H1 (cell line): ENCODE results near the gene TBP. TPM values are rescaled to one million over a fixed set of nuclear protein-coding genes. Genes with fewer than 3 reads are reported as not detected.

Experiments used
- CTCF ChIA-PET: fragments of 300-600 bp; sonication (Branson Sonifier 250); formaldehyde crosslinking; loops from one replicate; lab custom pipeline; 2021; ENCODE audit not compliant: partially characterized antibody; lab: Charles Lee
- POLR2A ChIA-PET: fragments of 300-600 bp; sonication (Branson Sonifier 250); formaldehyde crosslinking; loops from one replicate; lab custom pipeline; 2021; ENCODE audit warnings: inconsistent platforms; ENCODE audit not compliant: partially characterized antibody; lab: Charles Lee
- DNase-seq, 2 experiments: peaks; one replicate each; pipeline versions ENCODE4 v3.0.0 to v3.0.0-alpha.2; 2010 to 2022; ENCODE audit warnings: low spot score in 2 of 2, low read depth in 1 of 2, mixed read lengths in 1 of 2
- FAIRE-seq: peaks from 2 replicates; lab custom pipeline; 2011; peaks lifted over from hg19 to GRCh38; lab: Jason Lieb, UNC
- H2AFZ ChIP-seq: 2 replicates; pipeline ENCODE4 v1.8.1; 2012; ENCODE audit warnings: low read length, inconsistent platforms
- H2AK5ac ChIP-seq: 2 replicates; pipeline ENCODE4 v1.6.1; 2013; ENCODE audit warnings: low read depth, low read length
- H2BK120ac ChIP-seq: replicated peaks from 2 replicates; pipeline ENCODE3; 2013; ENCODE audit warnings: low read depth, low read length, inconsistent platforms
- H2BK12ac ChIP-seq: 2 replicates; pipeline ENCODE4 v1.6.1; 2013; ENCODE audit warnings: low read depth, low read length
- H2BK15ac ChIP-seq: 2 replicates; pipeline ENCODE4 v1.6.1; 2013; ENCODE audit warnings: low read length
- H2BK20ac ChIP-seq: 2 replicates; pipeline ENCODE4 v1.6.1; 2013; ENCODE audit warnings: low read length
- H2BK5ac ChIP-seq: 2 replicates; pipeline ENCODE4 v1.6.1; 2013; ENCODE audit warnings: low read depth, low read length
- H3K14ac ChIP-seq: 2 replicates; pipeline ENCODE4 v1.6.1; 2013; ENCODE audit warnings: inconsistent platforms; ENCODE audit not compliant: insufficient read length
- H3K18ac ChIP-seq: 2 replicates; pipeline ENCODE4 v1.6.1; 2013; ENCODE audit warnings: low read length; ENCODE audit errors: extremely low read depth
- H3K23ac ChIP-seq: 2 replicates; pipeline ENCODE4 v1.6.1; 2013; ENCODE audit warnings: inconsistent platforms; ENCODE audit not compliant: insufficient read length
- H3K23me2 ChIP-seq: 2 replicates; pipeline ENCODE4 v1.6.1; 2013; ENCODE audit warnings: low read depth, low read length
- H3K27ac ChIP-seq: 2 replicates; pipeline ENCODE4 v1.6.1; 2011; ENCODE audit warnings: low read depth, low read length, inconsistent platforms
- H3K27me3 ChIP-seq, 4 experiments: replicated peaks in 1 of 4; 1 replicate in 1 of 4; 2 replicates in 3 of 4; pipeline versions ENCODE4 v1.6.1 to v1.8.1; 2011 to 2013; ENCODE audit warnings: low read length in 3 of 4, mild to moderate bottlenecking in 3 of 4, inconsistent platforms in 2 of 4, mixed read lengths in 2 of 4, moderate library complexity in 1 of 4; ENCODE audit not compliant: control insufficient read depth in 3 of 4, insufficient read depth in 3 of 4; ENCODE audit errors: extremely low read depth in 1 of 4
- H3K36me3 ChIP-seq, 4 experiments: 2 replicates each; pipeline versions ENCODE4 v1.6.1 to v1.8.1; 2011 to 2013; ENCODE audit warnings: mild to moderate bottlenecking in 4 of 4, low read length in 3 of 4, moderate library complexity in 2 of 4, control low read depth in 1 of 4, inconsistent platforms in 1 of 4; ENCODE audit not compliant: insufficient read depth in 4 of 4, control insufficient read depth in 2 of 4
- H3K4ac ChIP-seq: replicated peaks from 2 replicates; pipeline ENCODE3; 2013; ENCODE audit warnings: low read length, low read depth, mixed read lengths, inconsistent platforms; ENCODE audit not compliant: insufficient read length
- H3K4me1 ChIP-seq, 4 experiments: replicated peaks in 1 of 4; 1 replicate in 1 of 4; 2 replicates in 3 of 4; pipeline versions ENCODE4 v1.6.1 to v1.8.1; 2011 to 2013; ENCODE audit warnings: low read length in 3 of 4, inconsistent platforms in 2 of 4, mixed read lengths in 1 of 4; ENCODE audit not compliant: insufficient read depth in 4 of 4, control insufficient read depth in 3 of 4
- H3K4me2 ChIP-seq, 2 experiments: 2 replicates each; pipeline versions ENCODE4 v1.6.1 to v1.8.1; 2011 to 2013; ENCODE audit warnings: low read depth in 2 of 2, low read length in 2 of 2, control low read depth in 1 of 2, inconsistent platforms in 1 of 2, mild to moderate bottlenecking in 1 of 2; ENCODE audit not compliant: insufficient read depth in 1 of 2
- H3K4me3 ChIP-seq, 4 experiments: fragments of 200-600, 300-600 bp in 1 of 4; sonication (generic), shearing (Covaris generic), sonication (Bioruptor Twin) in 1 of 4; 2 replicates each; pipeline versions ENCODE4 v1.5.1 to v1.8.1; 2011 to 2016; ENCODE audit warnings: low read length in 4 of 4, low read depth in 3 of 4, control low read depth in 2 of 4, inconsistent platforms in 2 of 4, mild to moderate bottlenecking in 2 of 4, mixed read lengths in 1 of 4, moderate library complexity in 1 of 4; ENCODE audit not compliant: insufficient read depth in 2 of 4; ENCODE audit errors: extremely low read depth in 1 of 4
- H3K56ac ChIP-seq: replicated peaks from 2 replicates; pipeline ENCODE3; 2013; ENCODE audit warnings: low read depth, mild to moderate bottlenecking, mixed read lengths, low read length, inconsistent platforms; ENCODE audit not compliant: insufficient read length
- H3K79me1 ChIP-seq: 2 replicates; pipeline ENCODE4 v1.6.1; 2013; ENCODE audit warnings: low read depth, low read length, control low read depth
- H3K79me2 ChIP-seq, 2 experiments: 2 replicates each; pipeline versions ENCODE4 v1.6.1 to v1.8.1; 2012 to 2013; ENCODE audit warnings: low read length in 2 of 2, mild to moderate bottlenecking in 2 of 2, inconsistent platforms in 1 of 2; ENCODE audit not compliant: insufficient read depth in 2 of 2, control insufficient read depth in 1 of 2
- H3K9ac ChIP-seq, 4 experiments: replicated peaks in 1 of 4; 1 replicate in 1 of 4; 2 replicates in 3 of 4; pipeline versions ENCODE4 v1.6.1 to v1.8.1; 2011 to 2013; ENCODE audit warnings: low read depth in 3 of 4, low read length in 3 of 4, control low read depth in 2 of 4, mild to moderate bottlenecking in 2 of 4, moderate library complexity in 2 of 4, inconsistent platforms in 1 of 4; ENCODE audit errors: extremely low read depth in 1 of 4
- H3K9me3 ChIP-seq, 2 experiments: 2 replicates each; pipeline versions ENCODE4 v1.6.1 to v1.8.1; 2012 to 2013; ENCODE audit warnings: mild to moderate bottlenecking in 2 of 2, moderate library complexity in 2 of 2, control low read depth in 1 of 2, inconsistent platforms in 1 of 2, low read depth in 1 of 2, low read length in 1 of 2, mixed read lengths in 1 of 2; ENCODE audit not compliant: insufficient read depth in 2 of 2
- H4K20me1 ChIP-seq, 2 experiments: replicated peaks in 1 of 2; 2 replicates each; pipeline versions ENCODE3 to v1.8.1; 2011 to 2013; ENCODE audit warnings: inconsistent platforms in 2 of 2, low read length in 2 of 2, mild to moderate bottlenecking in 1 of 2; ENCODE audit not compliant: insufficient read depth in 2 of 2, control insufficient read depth in 1 of 2
- H4K5ac ChIP-seq: 2 replicates; pipeline ENCODE4 v1.6.1; 2013; ENCODE audit warnings: low read length, low read depth, mixed read lengths, inconsistent platforms; ENCODE audit not compliant: insufficient read length
- H4K8ac ChIP-seq: 2 replicates; pipeline ENCODE4 v1.8.0; 2013; ENCODE audit warnings: mild to moderate bottlenecking, moderate library complexity, low read length, inconsistent platforms; ENCODE audit not compliant: insufficient read depth; ENCODE audit errors: extremely low read depth
- H4K91ac ChIP-seq: replicated peaks from 2 replicates; pipeline ENCODE3; 2013; ENCODE audit warnings: low read length, mixed read lengths, inconsistent platforms; ENCODE audit not compliant: insufficient read length
- BRCA1 ChIP-seq: IDR thresholded peaks from 2 replicates; pipeline ENCODE4 v1.6.1; 2012; ENCODE audit warnings: low read depth, low read length, improper control_type of control experiment
- CTCF ChIP-seq, 3 experiments: IDR thresholded peaks; 1 replicate in 2 of 3; 2 replicates in 1 of 3; pipeline versions ENCODE4 v1.5.1 to v1.6.1; 2011; ENCODE audit warnings: low read length in 3 of 3, mild to moderate bottlenecking in 3 of 3, inconsistent platforms in 2 of 3, low read depth in 1 of 3, moderate library complexity in 1 of 3; ENCODE audit not compliant: insufficient read depth in 1 of 3; ENCODE audit errors: control extremely low read depth in 1 of 3
- E2F6 ChIP-seq: IDR thresholded peaks from 2 replicates; pipeline ENCODE4 v1.6.1; 2012; ENCODE audit warnings: inconsistent platforms
- EGR1 ChIP-seq: IDR thresholded peaks from 2 replicates; pipeline ENCODE4 v1.6.1; 2011; ENCODE audit warnings: low read depth, low read length, borderline replicate concordance
- HDAC6 ChIP-seq: IDR thresholded peaks from one replicate; pipeline ENCODE4 v1.7.1; 2012; ENCODE audit warnings: low read depth, mild to moderate bottlenecking, inconsistent platforms, low read length, moderate library complexity
- MAX ChIP-seq: IDR thresholded peaks from 2 replicates; pipeline ENCODE4 v1.6.1; 2012; ENCODE audit warnings: inconsistent platforms
- POU5F1 ChIP-seq: IDR thresholded peaks from 2 replicates; pipeline ENCODE4 v1.6.1; 2011; ENCODE audit warnings: low read depth, mild to moderate bottlenecking, low read length, moderate library complexity
- SAP30 ChIP-seq: fragments of 300-600 bp; sonication (generic); IDR thresholded peaks from 2 replicates; pipeline ENCODE4 v1.7.1; 2012; ENCODE audit warnings: low read length, moderate library complexity, mild to moderate bottlenecking, inconsistent platforms; ENCODE audit not compliant: insufficient read depth, insufficient replicate concordance
- WGBS, 2 experiments: shearing (Covaris generic) in 1 of 2; methylation state at CpG; one replicate each; pipeline versions ENCODE4 v1.1.6 to v1.1.7; 2013 to 2015; ENCODE audit warnings: low lambda C conversion rate in 2 of 2, mixed read lengths in 2 of 2, inconsistent platforms in 1 of 2, low coverage in 1 of 2, missing lambda C conversion rate in 1 of 2; ENCODE audit not compliant: insufficient replicate concordance in 2 of 2, insufficient coverage in 1 of 2, insufficient read length in 1 of 2; ENCODE audit errors: extremely low coverage in 1 of 2, missing lambda C conversion rate in 1 of 2; 5-methylcytosine and 5-hydroxymethylcytosine counted together
- polyA plus RNA-seq, 7 experiments: library from polyadenylated mRNA; depleted of rRNA in 3 of 7; stranded (reverse) in 5 of 7; unstranded in 2 of 7; fragments of >200 nt in 5 of 7; fragments of 200-250 nt in 2 of 7; gene quantifications; 1 replicate in 5 of 7; 2 replicates in 1 of 7; 4 replicates in 1 of 7; pipeline versions ENCODE4 v1.2.1 to v1.2.3, GENCODE V29; 2011 to 2013; ENCODE audit warnings: missing spikeins in 2 of 7, mixed read lengths in 2 of 7
- total RNA-seq: library from RNA; stranded (reverse); fragmentation: NEBNext Ultra II Directional; extraction: Animal tissue kit (Norgen Biotek cat#: 25700); gene quantifications from 2 replicates; pipeline ENCODE4 v1.2.1, GENCODE V29; 2021

TBP gene
- total and polyA plus RNA-seq, 2 of the 8 experiments (the other 6 are each of a cell fraction or from before 2014, with no cell fraction given), result 17.2 to 20.9 TPM

DNA sequence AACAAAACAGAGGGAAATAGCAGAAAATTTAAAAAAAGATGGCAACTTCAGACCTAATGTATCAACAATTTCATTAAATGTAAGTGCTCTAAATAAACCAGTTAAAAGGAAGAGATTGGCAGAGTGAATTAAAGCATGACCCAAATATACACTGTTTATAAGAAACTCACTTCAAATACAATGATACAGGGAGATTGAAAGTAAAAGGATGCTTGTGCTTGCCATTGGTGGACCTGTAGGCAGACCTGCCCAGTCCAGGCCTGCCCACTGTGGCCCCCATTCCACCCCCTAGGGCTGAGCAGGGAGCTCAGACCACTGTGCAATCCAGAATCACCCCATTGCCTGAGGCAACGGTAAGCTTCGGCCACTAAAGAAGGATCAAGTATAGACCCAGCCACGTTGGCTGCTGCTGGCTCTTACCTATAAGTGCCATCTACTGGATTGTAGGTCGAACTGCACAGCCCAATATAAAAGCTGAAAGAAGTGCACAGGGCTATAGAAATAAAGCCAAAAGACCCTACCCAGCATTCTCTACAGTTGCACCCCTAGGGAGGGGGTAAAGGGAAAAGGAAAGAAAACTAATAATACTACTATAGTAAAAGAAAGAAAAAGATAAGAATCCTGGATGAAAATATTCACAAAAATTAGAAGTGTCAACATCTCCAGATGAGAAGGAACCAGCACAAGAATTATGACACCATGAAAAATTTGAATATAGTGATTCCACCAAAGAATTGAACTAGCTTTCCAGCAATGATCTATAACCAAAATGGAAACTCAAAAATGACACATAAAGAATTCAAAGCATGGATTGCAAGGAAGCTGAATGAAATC, 37.2 kb upstream of the TBP start:
- Histone ChIP-seq H3K79me2 (no peaks in the 10 kb centered on the region), H2BK5ac (no peak overlapping the region), H2BK12ac (no peak overlapping the region), H4K91ac (no peak overlapping the region), H2BK15ac (no peak overlapping the region), H3K4me2 (no peak overlapping the region), H3K27me3 (no peaks in the 10 kb centered on the region), H3K9me3 (no peaks in the 10 kb centered on the region), H3K36me3 (no peaks in the 10 kb centered on the region), H2AK5ac (no peak overlapping the region), H3K14ac (no peak overlapping the region), H4K5ac (no peak overlapping the region), H3K4me3 (no peak overlapping the region), H3K27ac (no peak overlapping the region), H2AFZ (no peak overlapping the region), H4K8ac (no peak overlapping the region), H3K23me2 (no peaks in the 10 kb centered on the region), H3K4me1 (no peaks in the 10 kb centered on the region), H3K23ac (no peak overlapping the region), H3K18ac (no peak overlapping the region), H2BK120ac (no peak overlapping the region), H3K79me1 (no peaks in the 10 kb centered on the region), H3K4ac (no peak overlapping the region), H4K20me1 (no peaks in the 10 kb centered on the region), H3K56ac (no peak overlapping the region), H3K9ac (no peak overlapping the region), H2BK20ac (no peak overlapping the region)
- POLR2A ChIA-PET, result no interaction called here
- peak; percentile 84 for FAIRE-seq
- CTCF ChIA-PET, result interaction anchor here (0.6 to 2.4 kb wide), 37 partner anchors 9 to 1611 kb away, joined by 3 to 11 read pairs (median 4); no protein-coding TSS in a partner anchor
- no peak for DNase-seq
- WGBS, 2 experiments, result 27% methylated on average over 4 of the region's 4 CpGs; no CpG with 5 or more reads in 1 of the 2 experiments
- TF ChIP-seq SAP30 (no peak), HDAC6 (no peak), CTCF (IDR thresholded peaks at IDR 0.05; ENCODE audit: control extremely low read depth in 1 of 3, insufficient read depth in 1 of 3, low read depth in 1 of 3, low read length in 3 of 3) (peak; percentile 2 to 79 (median 78)), E2F6 (peak; percentile 14; the same call in 1 of the 2 replicates), MAX (peak; percentile 54; the same call in 1 of the 2 replicates), BRCA1 (no peak), EGR1 (0 out of 2 replicates have a peak, but pooled peaks have one; percentile 57), POU5F1 (no peak)
